SK-N-SH treated with all-trans-retinoic acid at 6 μM for 48 hours (cell line): ENCODE data around the gene CALHM6.

Experiments
- ATAC-seq: fragments of 200-7000 bp; cut with Tn5 transposase; 3 replicates; pipeline ENCODE4 v1.9.1; 2020; ENCODE audit warnings: mild to moderate bottlenecking, moderate library complexity
- ARNTL ChIP-seq: fragments of 450-650 bp; formaldehyde crosslinking; IDR thresholded peaks from 2 replicates; pipeline ENCODE4 v1.5.0; 2020; ENCODE audit warnings: low read depth, mild to moderate bottlenecking, moderate library complexity, borderline replicate concordance
- BACH2 ChIP-seq: fragments of 250-450 bp; sonication (Bioruptor Pico); IDR thresholded peaks from 2 replicates; pipeline ENCODE4 v1.9.0; 2021; ENCODE audit warnings: mild to moderate bottlenecking, borderline replicate concordance
- CREB5 ChIP-seq: fragments of 250-450 bp; sonication (Bioruptor Pico); IDR thresholded peaks from 2 replicates; pipeline ENCODE4 v1.5.1; 2020; ENCODE audit warnings: low read depth, mild to moderate bottlenecking, moderate library complexity
- CSDC2 ChIP-seq: fragments of 250-450 bp; sonication (Bioruptor Pico); IDR thresholded peaks from 2 replicates; pipeline ENCODE4 v1.5.0; 2020; ENCODE audit warnings: mild to moderate bottlenecking, moderate library complexity
- CSRNP3 ChIP-seq: fragments of 250-450 bp; sonication (Bioruptor Pico); IDR thresholded peaks from 2 replicates; pipeline ENCODE4 v1.5.1; 2021; ENCODE audit warnings: mild to moderate bottlenecking, moderate library complexity
- ESRRG ChIP-seq: fragments of 250-450 bp; sonication (Bioruptor Pico); IDR thresholded peaks from 2 replicates; pipeline ENCODE4 v1.6.1; 2021; ENCODE audit warnings: mild to moderate bottlenecking
- GLIS3 ChIP-seq: fragments of 250-450 bp; sonication (Bioruptor Pico); IDR thresholded peaks from 2 replicates; pipeline ENCODE4 v1.5.0; 2020; ENCODE audit warnings: mild to moderate bottlenecking, moderate library complexity
- ISL1 ChIP-seq: fragments of 250-450 bp; sonication (Bioruptor Pico); IDR thresholded peaks from 2 replicates; pipeline ENCODE4 v2.1.2; 2022; ENCODE audit warnings: mild to moderate bottlenecking, moderate library complexity
- PPARA ChIP-seq: fragments of 250-450 bp; sonication (Bioruptor Pico); IDR thresholded peaks from 2 replicates; pipeline ENCODE4 v1.5.0; 2020; ENCODE audit warnings: mild to moderate bottlenecking, borderline replicate concordance
- RARB ChIP-seq: fragments of 250-450 bp; sonication (Bioruptor Pico); IDR thresholded peaks from 2 replicates; pipeline ENCODE4 v1.8.0; 2021; ENCODE audit warnings: mild to moderate bottlenecking, moderate library complexity
- SNAI2 ChIP-seq: fragments of 250-450 bp; sonication (Bioruptor Pico); IDR thresholded peaks from 2 replicates; pipeline ENCODE4 v1.5.0; 2020; ENCODE audit warnings: mild to moderate bottlenecking, moderate library complexity
- TCF4 ChIP-seq: fragments of 250-450 bp; sonication (Bioruptor Pico); IDR thresholded peaks from 2 replicates; pipeline ENCODE4 v1.8.0; 2021; ENCODE audit warnings: mild to moderate bottlenecking, moderate library complexity, borderline replicate concordance
- TOX ChIP-seq: fragments of 250-450 bp; sonication (Bioruptor Pico); IDR thresholded peaks from 2 replicates; pipeline ENCODE4 v1.8.0; 2021; ENCODE audit warnings: mild to moderate bottlenecking, moderate library complexity, borderline replicate concordance
- TSHZ2 ChIP-seq: fragments of 250-450 bp; sonication (Bioruptor Pico); IDR thresholded peaks from 2 replicates; pipeline ENCODE4 v1.5.0; 2020; ENCODE audit warnings: mild to moderate bottlenecking, moderate library complexity
- ZC3H10 ChIP-seq: fragments of 250-450 bp; sonication (Bioruptor Pico); IDR thresholded peaks from 2 replicates; pipeline ENCODE4 v1.5.1; 2021; ENCODE audit warnings: mild to moderate bottlenecking, moderate library complexity
- ZFP3 ChIP-seq: fragments of 250-450 bp; sonication (Bioruptor Pico); IDR thresholded peaks from 2 replicates; pipeline ENCODE4 v1.5.0; 2020; ENCODE audit warnings: mild to moderate bottlenecking, moderate library complexity
- ZFP30 ChIP-seq: fragments of 450-650 bp; formaldehyde crosslinking; IDR thresholded peaks from 2 replicates; pipeline ENCODE4 v1.5.0; 2022; ENCODE audit warnings: mild to moderate bottlenecking, moderate library complexity
- ZNF565 ChIP-seq: fragments of 450-650 bp; formaldehyde crosslinking; conservative IDR thresholded peaks from 2 replicates; pipeline ENCODE4 v1.5.0; 2020; ENCODE audit warnings: low read depth, mild to moderate bottlenecking, moderate library complexity
- ZNF70 ChIP-seq: fragments of 450-650 bp; formaldehyde crosslinking; IDR thresholded peaks from 2 replicates; pipeline ENCODE4 v1.5.0; 2020; ENCODE audit warnings: mild to moderate bottlenecking, moderate library complexity
- ZNF8 ChIP-seq: fragments of 450-650 bp; formaldehyde crosslinking; IDR thresholded peaks from 2 replicates; pipeline ENCODE4 v1.5.0; 2020; ENCODE audit warnings: mild to moderate bottlenecking, moderate library complexity
- TF ChIP-seq, protein P1 (sequence below): fragments of 250-450 bp; sonication (Bioruptor Pico); IDR thresholded peaks from 2 replicates; pipeline ENCODE4 v1.8.0; 2021; ENCODE audit warnings: low read depth, mild to moderate bottlenecking, moderate library complexity, borderline replicate concordance
- TF ChIP-seq, protein P2 (sequence below): fragments of 250-450 bp; sonication (Bioruptor Pico); IDR thresholded peaks from 2 replicates; pipeline ENCODE4 v1.8.0; 2020; ENCODE audit warnings: mild to moderate bottlenecking, moderate library complexity, borderline replicate concordance

Gene CALHM6

GRCh38 chr6:116456106-116456505 lies 5.1 kb upstream of the CALHM6 start:
- no peak for ATAC-seq
- TF ChIP-seq PPARA (CRISPR knock-in tag), result no peak
- TF ChIP-seq CSDC2 (CRISPR knock-in tag), result no peak
- TF ChIP-seq ZC3H10 (CRISPR knock-in tag), result no peak
- TF ChIP-seq, protein P1, sequence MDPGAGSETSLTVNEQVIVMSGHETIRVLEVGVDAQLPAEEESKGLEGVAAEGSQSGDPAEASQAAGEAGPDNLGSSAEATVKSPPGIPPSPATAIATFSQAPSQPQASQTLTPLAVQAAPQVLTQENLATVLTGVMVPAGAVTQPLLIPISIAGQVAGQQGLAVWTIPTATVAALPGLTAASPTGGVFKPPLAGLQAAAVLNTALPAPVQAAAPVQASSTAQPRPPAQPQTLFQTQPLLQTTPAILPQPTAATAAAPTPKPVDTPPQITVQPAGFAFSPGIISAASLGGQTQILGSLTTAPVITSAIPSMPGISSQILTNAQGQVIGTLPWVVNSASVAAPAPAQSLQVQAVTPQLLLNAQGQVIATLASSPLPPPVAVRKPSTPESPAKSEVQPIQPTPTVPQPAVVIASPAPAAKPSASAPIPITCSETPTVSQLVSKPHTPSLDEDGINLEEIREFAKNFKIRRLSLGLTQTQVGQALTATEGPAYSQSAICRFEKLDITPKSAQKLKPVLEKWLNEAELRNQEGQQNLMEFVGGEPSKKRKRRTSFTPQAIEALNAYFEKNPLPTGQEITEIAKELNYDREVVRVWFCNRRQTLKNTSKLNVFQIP (CRISPR knock-in tag), result no peak
- TF ChIP-seq TOX, result no peak
- no peak for TF ChIP-seq ARNTL (CRISPR knock-in tag)
- no peak for TF ChIP-seq ZNF70 (CRISPR knock-in tag)
- TF ChIP-seq ZFP3 (CRISPR knock-in tag), result no peak
- TF ChIP-seq ZNF565 (CRISPR knock-in tag), result no peak
- TF ChIP-seq ZFP30 (CRISPR knock-in tag), result no peak
- TF ChIP-seq CSRNP3 (CRISPR knock-in tag), result no peak
- no peak for TF ChIP-seq TSHZ2 (CRISPR knock-in tag)
- no peak for TF ChIP-seq CREB5 (CRISPR knock-in tag)
- TF ChIP-seq ESRRG (CRISPR knock-in tag), result no peak
- TF ChIP-seq ZNF8, result no peak
- TF ChIP-seq ISL1 (CRISPR knock-in tag), result no peak
- TF ChIP-seq, all 23 proteins: peak for 0

DNA sequence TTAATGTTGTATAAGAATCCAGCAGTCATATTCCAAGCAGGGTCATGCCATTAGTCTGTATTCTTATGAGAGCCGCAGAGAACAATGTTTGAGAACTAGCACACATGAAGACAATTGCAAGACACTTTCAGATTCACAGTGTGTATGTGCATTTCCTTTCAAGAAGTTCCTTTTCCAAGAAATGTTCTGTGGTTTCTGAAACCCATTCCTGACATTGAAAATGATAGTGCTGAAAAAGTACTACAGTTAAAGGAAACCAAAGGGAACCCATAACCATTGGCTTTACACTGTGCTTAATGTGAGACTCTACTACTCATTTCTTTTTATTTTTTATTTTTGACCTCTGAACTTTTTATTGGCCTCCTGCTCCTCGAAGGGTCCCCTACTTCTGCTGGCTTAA lies 4.2 kb upstream of the CALHM6 start:
- TF ChIP-seq SNAI2 (CRISPR knock-in tag) (no peak), ZFP3 (CRISPR knock-in tag) (no peak), RARB (CRISPR knock-in tag) (no peak), CREB5 (CRISPR knock-in tag) (no peak), ZNF70 (CRISPR knock-in tag) (no peak), TOX (no peak), ESRRG (CRISPR knock-in tag) (no peak), ARNTL (CRISPR knock-in tag) (no peak), ZFP30 (CRISPR knock-in tag) (no peak), ISL1 (CRISPR knock-in tag) (no peak), BACH2 (CRISPR knock-in tag) (no peak), CSRNP3 (CRISPR knock-in tag) (no peak), PPARA (CRISPR knock-in tag) (no peak), GLIS3 (CRISPR knock-in tag) (no peak), ZC3H10 (CRISPR knock-in tag) (no peak), TCF4 (no peak), CSDC2 (CRISPR knock-in tag) (no peak)
- TF ChIP-seq, protein P2, sequence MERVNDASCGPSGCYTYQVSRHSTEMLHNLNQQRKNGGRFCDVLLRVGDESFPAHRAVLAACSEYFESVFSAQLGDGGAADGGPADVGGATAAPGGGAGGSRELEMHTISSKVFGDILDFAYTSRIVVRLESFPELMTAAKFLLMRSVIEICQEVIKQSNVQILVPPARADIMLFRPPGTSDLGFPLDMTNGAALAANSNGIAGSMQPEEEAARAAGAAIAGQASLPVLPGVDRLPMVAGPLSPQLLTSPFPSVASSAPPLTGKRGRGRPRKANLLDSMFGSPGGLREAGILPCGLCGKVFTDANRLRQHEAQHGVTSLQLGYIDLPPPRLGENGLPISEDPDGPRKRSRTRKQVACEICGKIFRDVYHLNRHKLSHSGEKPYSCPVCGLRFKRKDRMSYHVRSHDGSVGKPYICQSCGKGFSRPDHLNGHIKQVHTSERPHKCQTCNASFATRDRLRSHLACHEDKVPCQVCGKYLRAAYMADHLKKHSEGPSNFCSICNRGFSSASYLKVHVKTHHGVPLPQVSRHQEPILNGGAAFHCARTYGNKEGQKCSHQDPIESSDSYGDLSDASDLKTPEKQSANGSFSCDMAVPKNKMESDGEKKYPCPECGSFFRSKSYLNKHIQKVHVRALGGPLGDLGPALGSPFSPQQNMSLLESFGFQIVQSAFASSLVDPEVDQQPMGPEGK (CRISPR knock-in tag), result no peak
- TF ChIP-seq, protein P1 (CRISPR knock-in tag), result no peak
- ATAC-seq, result no peak
